GM12873 (cell line): ENCODE measurements around the gene MRM1.

Experiments used
- CTCF ChIP-seq: IDR thresholded peaks from 2 replicates; pipeline ENCODE4 v1.5.1; 2012; ENCODE audit warnings: low read depth, mild to moderate bottlenecking, moderate library complexity, low read length, control low read depth; ENCODE audit not compliant: insufficient read depth; ENCODE audit errors: missing control alignments

Gene MRM1

GRCh38 chr17:36625188-36625587 lies 23.8 kb downstream of the MRM1 start:
- TF ChIP-seq CTCF = no peak

- no peak for TF ChIP-seq CTCF
These were observed 25.7 kb downstream of the MRM1 start for GRCh38 chr17:36627101-36627500.

- no peak for TF ChIP-seq CTCF
These were observed 27.2 kb downstream of the MRM1 start for GRCh38 chr17:36628576-36628975.

- TF ChIP-seq CTCF = peak; percentile 99
These were observed 28.0 kb downstream of the MRM1 start for GRCh38 chr17:36629252-36629847.

GRCh38 chr17:36629970-36630502 lies 28.7 kb downstream of the MRM1 start:
- TF ChIP-seq CTCF = no peak

- TF ChIP-seq CTCF = no peak
These were observed 29.6 kb downstream of the MRM1 start for GRCh38 chr17:36631022-36631421.

- TF ChIP-seq CTCF = no peak
These were observed 31.8 kb downstream of the MRM1 start for GRCh38 chr17:36632916-36633771.
